IPS-11a (cell line): ENCODE results near the gene TCERG1L.
"Not testable (repeated sequence)": the region's sequence is repeated elsewhere in the genome, so short reads cannot be mapped to it uniquely, and the experiment has no call there.

Experiments used
- H3K4me3 ChIP-seq: one replicate; pipeline ENCODE4 v1.5.1; 2013; ENCODE audit warnings: low read depth, low read length, control low read depth

The TCERG1L gene

GRCh38 chr10:131113709-131114291, 197.7 kb downstream of the TCERG1L start:
- no peak overlapping the region for H3K4me3 ChIP-seq

DNA sequence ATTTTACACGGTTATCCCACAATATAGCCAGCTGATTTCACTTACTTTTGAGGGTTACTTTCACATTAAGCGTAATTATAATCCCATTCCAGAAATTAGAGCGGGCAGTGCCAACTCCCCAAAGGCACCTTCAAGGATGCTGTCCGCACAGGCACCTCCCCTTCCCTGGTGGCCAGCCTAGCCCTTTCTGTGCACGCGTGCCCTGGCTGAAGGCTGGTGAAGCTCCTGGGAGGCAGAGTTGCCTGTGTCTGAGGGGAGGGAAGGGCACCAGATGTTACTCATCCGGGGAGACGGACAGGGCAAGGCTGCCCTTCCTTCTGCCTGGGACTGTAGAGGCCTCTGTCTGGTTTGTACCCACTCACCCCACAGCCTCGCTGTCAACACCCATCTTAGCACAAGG, 198.4 kb downstream of the TCERG1L start:
- no peak overlapping the region for H3K4me3 ChIP-seq

- no peak overlapping the region for H3K4me3 ChIP-seq
Measured at GRCh38 chr10:131112691-131113090, 198.8 kb downstream of the TCERG1L start.

- no peak overlapping the region for H3K4me3 ChIP-seq
Measured at GRCh38 chr10:131111471-131112080, 199.9 kb downstream of the TCERG1L start.

GRCh38 chr10:131111007-131111406, 200.5 kb downstream of the TCERG1L start:
- H3K4me3 ChIP-seq, result no peak overlapping the region

DNA sequence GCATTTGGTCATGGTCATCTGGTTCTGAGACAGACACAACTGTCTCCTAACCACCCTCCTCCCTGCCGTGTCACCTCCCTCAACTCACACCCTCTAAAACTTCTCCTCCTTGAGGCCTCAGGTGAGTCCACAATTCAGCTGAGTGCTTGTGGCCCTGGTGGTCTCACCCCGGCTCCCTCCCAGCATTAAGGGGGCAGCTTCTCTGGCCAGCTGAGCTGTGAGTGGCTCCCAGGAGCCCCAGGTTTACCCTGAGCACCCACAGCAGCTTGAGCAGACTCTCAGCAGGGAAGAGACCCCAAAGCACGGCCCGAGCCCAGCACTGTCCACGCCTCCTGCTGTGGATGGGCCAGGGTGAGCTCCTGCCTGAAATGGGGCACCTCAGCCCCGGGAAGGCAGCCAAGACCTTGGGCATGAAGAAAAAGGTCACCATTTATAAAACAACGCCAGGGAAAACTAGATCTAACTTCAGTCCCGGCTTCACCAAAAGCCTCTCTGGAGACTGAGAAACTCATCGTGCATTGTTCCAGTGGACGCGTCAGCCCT, 201.2 kb downstream of the TCERG1L start:
- H3K4me3 ChIP-seq, result no peak overlapping the region

GRCh38 chr10:131109726-131110125, 201.8 kb downstream of the TCERG1L start:
- H3K4me3 ChIP-seq, result no peak overlapping the region

GRCh38 chr10:131109291-131109690, 202.2 kb downstream of the TCERG1L start:
- no peak overlapping the region for H3K4me3 ChIP-seq

- H3K4me3 ChIP-seq, result no peak overlapping the region
Measured at GRCh38 chr10:131107970-131108369, 203.6 kb downstream of the TCERG1L start.

DNA sequence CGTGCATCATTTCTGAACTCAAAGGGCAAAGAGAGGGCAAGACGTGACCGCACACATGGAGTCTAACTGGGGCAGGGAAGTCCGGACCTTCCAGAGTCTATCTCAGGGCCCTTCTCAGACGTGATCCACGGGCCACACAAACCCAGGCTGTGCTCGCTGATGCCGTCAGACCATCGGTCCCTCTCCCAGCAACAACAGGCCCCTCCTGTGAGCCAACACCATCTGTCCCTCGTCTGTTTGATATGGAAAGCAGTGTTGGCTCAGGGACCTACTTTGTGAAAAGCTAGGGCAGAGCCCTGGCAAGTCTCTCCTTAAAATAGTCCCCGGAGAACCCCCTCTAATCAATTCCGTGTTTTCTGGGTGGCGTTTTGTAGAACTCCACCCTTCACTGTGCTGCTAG, 208.8 kb downstream of the TCERG1L start:
- no peak overlapping the region for H3K4me3 ChIP-seq

DNA sequence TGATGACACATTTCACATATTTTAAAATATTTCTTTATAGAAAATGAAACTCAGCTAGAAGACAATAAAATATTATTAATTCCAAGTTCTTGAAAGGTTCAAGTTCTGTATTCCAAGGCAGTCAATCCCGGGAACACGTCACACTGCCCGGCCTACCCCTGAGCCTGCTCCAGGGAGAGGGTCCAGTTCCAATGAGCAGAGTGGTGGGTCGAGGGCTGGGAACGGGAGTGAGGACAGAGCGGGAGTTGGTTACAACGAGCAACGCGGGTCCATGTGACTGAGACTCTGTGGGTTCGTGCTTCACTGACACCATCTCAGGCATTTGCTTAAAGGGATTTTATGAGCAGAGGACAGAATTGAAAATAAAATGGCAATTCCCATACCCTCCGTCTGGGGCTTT, 209.4 kb downstream of the TCERG1L start:
- H3K4me3 ChIP-seq, result no peak overlapping the region

- not testable (repeated sequence) for H3K4me3 ChIP-seq
Measured at GRCh38 chr10:131100418-131101410, 210.8 kb downstream of the TCERG1L start.

GRCh38 chr10:131099028-131099726, 212.3 kb downstream of the TCERG1L start:
- H3K4me3 ChIP-seq, result no peak overlapping the region

DNA sequence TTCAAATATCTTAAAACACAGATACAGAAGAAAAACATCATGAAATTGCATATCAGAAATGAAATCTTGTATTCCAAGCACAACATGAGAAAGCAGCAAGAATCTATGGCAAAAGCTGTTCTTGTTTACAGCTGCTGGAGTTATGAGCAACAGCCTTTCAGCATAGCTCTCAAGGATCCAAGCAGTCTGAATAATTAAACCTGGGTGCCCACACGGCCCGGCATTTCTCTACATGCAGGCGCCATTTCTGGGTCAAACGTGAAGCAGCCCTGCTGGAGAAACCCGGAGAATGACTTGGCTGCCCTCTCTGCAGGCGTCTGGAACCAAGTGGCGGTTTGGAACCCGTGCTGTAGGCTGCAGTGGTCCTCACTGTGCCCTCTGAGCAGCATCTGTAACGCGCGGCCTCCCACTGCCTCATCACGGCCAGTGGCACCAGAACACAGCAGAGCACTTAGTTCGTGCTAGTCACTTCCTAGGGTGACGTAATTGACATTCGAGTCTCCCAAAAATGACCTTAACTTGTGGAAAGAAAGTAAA, 213.0 kb downstream of the TCERG1L start:
- H3K4me3 ChIP-seq, result no peak overlapping the region

DNA sequence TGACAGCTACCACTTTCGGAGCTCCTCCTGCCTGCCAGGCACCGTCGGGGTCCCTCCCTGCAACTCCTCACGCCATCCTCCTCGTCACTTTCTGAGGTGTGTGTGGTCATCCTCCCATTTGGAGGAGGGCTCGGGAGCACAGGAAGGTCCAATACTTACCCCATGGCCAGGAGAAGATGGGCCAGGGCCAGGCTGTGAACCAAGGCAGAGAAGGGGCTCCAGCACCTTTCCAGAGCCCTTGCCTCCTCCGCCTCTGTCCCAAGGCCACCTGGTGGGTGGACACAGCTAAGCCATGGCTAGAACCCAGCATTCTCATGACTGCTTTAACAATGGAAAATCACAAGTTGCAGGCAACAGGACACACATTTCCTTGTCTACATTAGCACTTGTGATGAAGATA, 215.5 kb downstream of the TCERG1L start:
- H3K4me3 ChIP-seq, result no peak overlapping the region

DNA sequence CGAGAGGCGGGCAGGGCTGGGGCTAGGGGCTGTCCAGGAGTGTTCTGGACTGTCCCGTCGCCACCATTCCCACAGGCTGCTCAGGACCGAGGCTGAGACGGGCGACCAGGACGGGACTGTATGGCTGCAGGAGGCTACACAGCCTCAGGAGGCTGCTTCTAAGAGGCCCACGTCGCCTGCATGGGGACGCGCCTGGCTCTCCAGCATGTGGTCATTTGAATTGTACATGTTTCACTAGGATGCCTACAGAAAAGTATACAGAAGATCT, 216.3 kb downstream of the TCERG1L start:
- no peak overlapping the region for H3K4me3 ChIP-seq

DNA sequence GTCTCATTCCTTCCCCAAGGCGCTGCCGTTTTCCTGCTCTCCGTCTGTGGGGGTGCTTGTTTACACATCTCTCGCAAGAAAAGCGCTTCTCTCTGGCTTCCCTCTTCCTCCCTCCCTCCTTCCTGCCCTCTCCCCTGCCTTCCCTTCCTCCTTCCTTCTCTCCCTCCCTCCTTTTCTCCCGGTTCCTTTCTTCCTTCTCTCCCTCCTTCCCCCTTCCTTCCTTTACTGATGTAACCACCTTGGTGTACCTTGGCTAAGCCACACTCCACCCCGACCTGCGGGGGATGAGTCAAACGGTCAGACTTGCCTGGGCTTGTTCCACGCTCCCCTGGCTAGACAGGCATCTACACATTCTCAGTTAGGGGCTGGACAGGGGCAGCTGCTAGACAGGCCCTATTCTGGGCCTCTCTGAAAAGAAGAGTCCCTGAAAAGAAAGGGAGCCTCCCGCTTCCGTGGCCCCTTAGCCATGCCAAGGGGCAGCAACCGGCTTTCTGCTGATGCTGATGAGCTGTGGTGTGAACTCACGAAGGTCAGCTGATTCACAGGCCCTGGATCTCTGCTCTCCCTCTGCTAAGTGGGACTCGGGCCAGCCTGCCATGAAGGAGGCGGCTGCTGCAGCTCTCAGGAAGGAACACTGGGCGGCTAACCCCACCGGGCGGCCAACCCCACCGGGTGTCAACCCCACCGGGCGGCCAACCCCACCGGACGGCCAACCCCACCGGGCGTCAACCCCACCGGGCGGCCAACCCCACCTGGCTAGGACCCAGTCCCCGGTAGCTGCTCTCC, 216.8 kb downstream of the TCERG1L start:
- H3K4me3 ChIP-seq, result no peak overlapping the region

GRCh38 chr10:131093795-131094366, 217.6 kb downstream of the TCERG1L start:
- H3K4me3 ChIP-seq, result no peak overlapping the region

DNA sequence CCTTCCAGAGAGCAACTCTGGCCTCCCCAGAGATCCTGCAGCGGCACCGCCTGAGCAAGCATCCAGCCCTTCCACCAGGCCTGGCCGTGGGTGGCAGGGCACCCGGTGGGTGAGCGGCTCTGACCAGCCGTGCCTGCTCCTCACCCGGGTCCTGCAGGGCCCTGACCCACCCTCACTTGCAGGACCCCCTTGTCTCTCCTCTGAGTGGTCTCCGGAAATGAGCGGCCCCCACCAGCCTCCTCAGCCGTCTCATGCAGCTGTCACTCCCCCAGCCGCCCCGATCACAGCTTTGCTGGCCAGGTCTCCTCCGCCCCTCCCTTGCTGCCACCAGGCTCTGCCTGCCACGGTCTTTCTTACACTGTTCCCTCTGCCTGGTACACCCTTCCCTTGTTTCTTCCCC, 218.2 kb downstream of the TCERG1L start:
- no peak overlapping the region for H3K4me3 ChIP-seq

- H3K4me3 ChIP-seq, result no peak overlapping the region
Measured at GRCh38 chr10:131092876-131093275, 218.6 kb downstream of the TCERG1L start.
